ENCODE measurements around the gene RFESD. TPM values are rescaled to one million over a fixed set of nuclear protein-coding genes. Genes with fewer than 3 reads are reported as not detected.
A peak's percentile ranks its signal among the peaks of the same experiment; 100 is the strongest.

Gene RFESD
- total RNA-seq, 1 donor from 2014 or later = 4.4 TPM

- Histone ChIP-seq H3K4me2 (no peak overlapping the region), H3K27ac (no peak overlapping the region), H3K79me2 (ENCODE audit: low read depth) (no peaks in the 10 kb centered on the region), H3K36me3 (no peaks in the 10 kb centered on the region), H4K20me1 (ENCODE audit: low read depth) (no peaks in the 10 kb centered on the region), H3K9ac (no peak overlapping the region), H3F3A (ENCODE audit: low read depth) (no peaks in the 10 kb centered on the region), H3K9me3 (ENCODE audit: low read depth) (no peaks in the 10 kb centered on the region), H3K4me3 (no peak overlapping the region), H3K27me3 (no peaks in the 10 kb centered on the region), H2AFZ (replicated peaks) (peak overlapping the region; percentile 29), H3K4me1 (no peaks in the 10 kb centered on the region)
- no peak for TF ChIP-seq CTCF (IDR thresholded peaks at IDR 0.05)
- TF ChIP-seq EZH2phosphoT487 (IDR thresholded peaks at IDR 0.05) = no peak
- TF ChIP-seq EZH2 (IDR thresholded peaks at IDR 0.05) = no peak
- no peak overlapping the region for H3K27ac Mint-ChIP-seq
- H3K36me3 Mint-ChIP-seq = no peaks in the 10 kb centered on the region
- H3K4me3 Mint-ChIP-seq = no peak overlapping the region
- no peaks in the 10 kb centered on the region for H3K27me3 Mint-ChIP-seq (ENCODE audit: insufficient read depth, low read depth)
- peaks cover 4% of the 10 kb centered on the region for H3K4me1 Mint-ChIP-seq
- no peaks in the 10 kb centered on the region for H3K9me3 Mint-ChIP-seq
- no peak for DNase-seq (ENCODE audit: low spot score)
Measured at GRCh38 chr5:95697781-95698681, 51.5 kb downstream of the RFESD start.

GRCh38 chr5:95699337-95699736, 52.8 kb downstream of the RFESD start:
- H3K4me3 Mint-ChIP-seq = no peak overlapping the region
- no peak overlapping the region for H2AFZ ChIP-seq (replicated peaks)
- H3K27ac Mint-ChIP-seq = no peak overlapping the region
- H3K4me2 ChIP-seq = no peak overlapping the region
- no peaks in the 10 kb centered on the region for H3K9me3 Mint-ChIP-seq
- no peak overlapping the region for H3K27ac ChIP-seq
- peaks cover 4% of the 10 kb centered on the region for H3K4me1 Mint-ChIP-seq
- no peaks in the 10 kb centered on the region for H3K27me3 ChIP-seq
- H3K36me3 Mint-ChIP-seq = no peaks in the 10 kb centered on the region
- no peak for DNase-seq (ENCODE audit: low spot score)
- H3K36me3 ChIP-seq = no peaks in the 10 kb centered on the region
- no peaks in the 10 kb centered on the region for H4K20me1 ChIP-seq (ENCODE audit: low read depth)
- H3K4me1 ChIP-seq = no peaks in the 10 kb centered on the region
- no peak overlapping the region for H3K9ac ChIP-seq
- no peaks in the 10 kb centered on the region for H3K79me2 ChIP-seq (ENCODE audit: low read depth)
- no peak overlapping the region for H3K4me3 ChIP-seq
- H3K9me3 ChIP-seq (ENCODE audit: low read depth) = no peaks in the 10 kb centered on the region
- H3F3A ChIP-seq (ENCODE audit: low read depth) = no peaks in the 10 kb centered on the region
- H3K27me3 Mint-ChIP-seq (ENCODE audit: insufficient read depth, low read depth) = no peaks in the 10 kb centered on the region
- no peak for TF ChIP-seq CTCF (IDR thresholded peaks at IDR 0.05)
- TF ChIP-seq EZH2 (IDR thresholded peaks at IDR 0.05) = no peak
- no peak for TF ChIP-seq EZH2phosphoT487 (IDR thresholded peaks at IDR 0.05)

GRCh38 chr5:95701074-95701473, 54.5 kb downstream of the RFESD start:
- no peak overlapping the region for H3K4me2 ChIP-seq
- peaks cover 4% of the 10 kb centered on the region for H3K4me1 Mint-ChIP-seq
- no peak overlapping the region for H2AFZ ChIP-seq (replicated peaks)
- H3K27me3 Mint-ChIP-seq (ENCODE audit: insufficient read depth, low read depth) = no peaks in the 10 kb centered on the region
- no peaks in the 10 kb centered on the region for H3K36me3 ChIP-seq
- no peak overlapping the region for H3K4me3 ChIP-seq
- H3K9ac ChIP-seq = no peak overlapping the region
- no peaks in the 10 kb centered on the region for H3K4me1 ChIP-seq
- H3F3A ChIP-seq (ENCODE audit: low read depth) = no peaks in the 10 kb centered on the region
- H3K9me3 Mint-ChIP-seq = no peaks in the 10 kb centered on the region
- H3K79me2 ChIP-seq (ENCODE audit: low read depth) = no peaks in the 10 kb centered on the region
- no peak overlapping the region for H3K27ac Mint-ChIP-seq
- no peak for DNase-seq (ENCODE audit: low spot score)
- no peaks in the 10 kb centered on the region for H3K9me3 ChIP-seq (ENCODE audit: low read depth)
- no peaks in the 10 kb centered on the region for H3K27me3 ChIP-seq
- no peak overlapping the region for H3K27ac ChIP-seq
- TF ChIP-seq EZH2phosphoT487 (IDR thresholded peaks at IDR 0.05) = no peak
- no peak for TF ChIP-seq EZH2 (IDR thresholded peaks at IDR 0.05)
- no peak for TF ChIP-seq CTCF (IDR thresholded peaks at IDR 0.05)
- H4K20me1 ChIP-seq (ENCODE audit: low read depth) = no peaks in the 10 kb centered on the region
- H3K4me3 Mint-ChIP-seq = no peak overlapping the region
- H3K36me3 Mint-ChIP-seq = no peaks in the 10 kb centered on the region

Measured in neural progenitor cell (in vitro differentiated cells).